Caco-2 (cell line): ENCODE measurements around the gene PLXNA4. TPM values are rescaled to one million over a fixed set of nuclear protein-coding genes. Genes with fewer than 3 reads are reported as not detected.

Experiments used
- BruUV-seq: library from RNA; stranded (reverse); fragments of 400-500 nt; replicated peaks from 2 replicates; lab custom pipeline; 2021; lab: Mats Ljungman, UMichigan
- CTCF ChIA-PET: fragments of 300-600 bp; sonication (Branson Sonifier 250); formaldehyde crosslinking; loops from one replicate; lab custom pipeline; 2022; ENCODE audit warnings: antibody characterized with exemption; lab: Charles Lee
- POLR2A ChIA-PET: fragments of 300-600 bp; sonication (Branson Sonifier 250); formaldehyde crosslinking; loops from one replicate; lab custom pipeline; 2022; ENCODE audit warnings: antibody characterized with exemption; lab: Charles Lee
- DNase-seq, 2 experiments: peaks; one replicate each; pipeline versions ENCODE4 v3.0.0 to v3.0.0-alpha.2; 2020 to 2022
- H3K27me3 ChIP-seq: replicated peaks from 2 replicates; pipeline ENCODE4 v1.6.0; 2011; ENCODE audit warnings: low read length; ENCODE audit not compliant: control insufficient read depth, insufficient read depth
- H3K36me3 ChIP-seq: 2 replicates; pipeline ENCODE4 v1.5.1; 2011; ENCODE audit warnings: low read length; ENCODE audit not compliant: control insufficient read depth, insufficient read depth
- H3K4me1 ChIP-seq: fragments of 250-450 bp; sonication (Bioruptor Pico); 2 replicates; pipeline ENCODE4 v1.5.1; 2020; ENCODE audit warnings: mild to moderate bottlenecking
- H3K4me3 ChIP-seq: 2 replicates; pipeline ENCODE4 v1.5.1; 2011; ENCODE audit warnings: low read depth, mild to moderate bottlenecking, control low read depth, low read length
- H3K9me3 ChIP-seq: fragments of 250-450 bp; sonication (Bioruptor Pico); 2 replicates; pipeline ENCODE4 v1.5.1; 2020; ENCODE audit warnings: mild to moderate bottlenecking, moderate library complexity
- H3K27ac Mint-ChIP-seq: one replicate; pipeline ENCODE4 v1.8.0; 2022; ENCODE audit warnings: mixed read lengths; ENCODE audit not compliant: unreplicated experiment
- H3K27me3 Mint-ChIP-seq: one replicate; pipeline ENCODE4 v1.8.0; 2022; ENCODE audit warnings: mixed read lengths; ENCODE audit not compliant: insufficient read depth, unreplicated experiment
- H3K36me3 Mint-ChIP-seq: one replicate; pipeline ENCODE4 v1.8.0; 2022; ENCODE audit warnings: mild to moderate bottlenecking, mixed read lengths; ENCODE audit not compliant: insufficient read depth, unreplicated experiment
- H3K4me1 Mint-ChIP-seq: one replicate; pipeline ENCODE4 v1.8.0; 2022; ENCODE audit warnings: low read depth, mixed read lengths; ENCODE audit not compliant: unreplicated experiment
- H3K4me3 Mint-ChIP-seq: one replicate; pipeline ENCODE4 v1.8.0; 2022; ENCODE audit warnings: mild to moderate bottlenecking, moderate library complexity, mixed read lengths; ENCODE audit not compliant: unreplicated experiment
- H3K9me3 Mint-ChIP-seq: one replicate; pipeline ENCODE4 v1.8.0; 2022; ENCODE audit warnings: mixed read lengths; ENCODE audit not compliant: unreplicated experiment
- CTCF ChIP-seq, 2 experiments: fragments of 200-600 bp in 1 of 2; IDR thresholded peaks; 1 replicate in 1 of 2; 2 replicates in 1 of 2; pipeline versions ENCODE4 v1.5.1 to v1.8.0; 2011 to 2022; ENCODE audit warnings: antibody characterized with exemption in 1 of 2, control low read depth in 1 of 2, inconsistent platforms in 1 of 2, low read depth in 1 of 2, low read length in 1 of 2, mild to moderate bottlenecking in 1 of 2, moderate library complexity in 1 of 2; ENCODE audit not compliant: insufficient read depth in 1 of 2, severe bottlenecking in 1 of 2, unreplicated experiment in 1 of 2
- intact Hi-C: fragments of 100-400 bp; cut with micrococcal nuclease; formaldehyde crosslinking; loops from one replicate; pipeline ENCODE4 v1.10.0; 2022; ENCODE audit not compliant: unreplicated experiment
- total RNA-seq: library from RNA; stranded (reverse); gene quantifications from 2 replicates; pipeline ENCODE4 v1.2.3, GENCODE V29; 2022

The PLXNA4 gene
- total RNA-seq, 1 experiment from 2014 or later, result 0.43 TPM

- peaks cover 9% of the 10 kb centered on the region for H3K27me3 Mint-ChIP-seq
- no peaks in the 10 kb centered on the region for H3K4me1 Mint-ChIP-seq
- Histone ChIP-seq H3K4me1 (no peaks in the 10 kb centered on the region), H3K4me3 (no peak overlapping the region), H3K36me3 (no peaks in the 10 kb centered on the region), H3K9me3 (peaks cover 13% of the 10 kb centered on the region), H3K27me3 (no peaks in the 10 kb centered on the region)
- ChIA-PET POLR2A (no interaction called here), CTCF (no interaction called here)
- no peak for DNase-seq
- no peak for TF ChIP-seq CTCF (IDR thresholded peaks at IDR 0.05; ENCODE audit: insufficient read depth in 1 of 2, low read depth in 1 of 2, low read length in 1 of 2, severe bottlenecking in 1 of 2, unreplicated experiment in 1 of 2)
- H3K4me3 Mint-ChIP-seq, result no peak overlapping the region
- H3K27ac Mint-ChIP-seq, result no peak overlapping the region
- no TSS peak for BruUV-seq
- no peaks in the 10 kb centered on the region for H3K36me3 Mint-ChIP-seq
- intact Hi-C loops, result no loop called here
- H3K9me3 Mint-ChIP-seq, result peaks cover 10% of the 10 kb centered on the region
These were observed 388.1 kb downstream of the PLXNA4 start for GRCh38 chr7:132187869-132188789.

GRCh38 chr7:132187391-132187790, 388.9 kb downstream of the PLXNA4 start:
- H3K36me3 ChIP-seq, result no peaks in the 10 kb centered on the region
- no peaks in the 10 kb centered on the region for H3K4me1 ChIP-seq
- Mint-ChIP-seq H3K36me3 (no peaks in the 10 kb centered on the region), H3K4me3 (no peak overlapping the region), H3K27me3 (peaks cover 11% of the 10 kb centered on the region), H3K9me3 (peaks cover 10% of the 10 kb centered on the region), H3K4me1 (no peaks in the 10 kb centered on the region), H3K27ac (no peak overlapping the region)
- intact Hi-C loops, result no loop called here
- peaks cover 13% of the 10 kb centered on the region for H3K9me3 ChIP-seq
- H3K27me3 ChIP-seq, result no peaks in the 10 kb centered on the region
- no TSS peak for BruUV-seq
- H3K4me3 ChIP-seq, result no peak overlapping the region
- no peak for TF ChIP-seq CTCF (IDR thresholded peaks at IDR 0.05; ENCODE audit: insufficient read depth in 1 of 2, low read depth in 1 of 2, low read length in 1 of 2, severe bottlenecking in 1 of 2, unreplicated experiment in 1 of 2)
- ChIA-PET POLR2A (no interaction called here), CTCF (no interaction called here)
- no peak for DNase-seq

- Mint-ChIP-seq H3K4me3 (no peak overlapping the region), H3K36me3 (no peaks in the 10 kb centered on the region), H3K9me3 (peaks cover 10% of the 10 kb centered on the region), H3K4me1 (no peaks in the 10 kb centered on the region), H3K27ac (no peak overlapping the region), H3K27me3 (peaks cover 8% of the 10 kb centered on the region)
- Histone ChIP-seq H3K4me1 (no peaks in the 10 kb centered on the region), H3K4me3 (no peak overlapping the region), H3K36me3 (no peaks in the 10 kb centered on the region), H3K27me3 (no peaks in the 10 kb centered on the region), H3K9me3 (peaks cover 13% of the 10 kb centered on the region)
- POLR2A ChIA-PET, result no interaction called here
- BruUV-seq, result no TSS peak
- DNase-seq, result no peak
- intact Hi-C loops, result no loop called here
- TF ChIP-seq CTCF (IDR thresholded peaks at IDR 0.05; ENCODE audit: insufficient read depth in 1 of 2, low read depth in 1 of 2, low read length in 1 of 2, severe bottlenecking in 1 of 2, unreplicated experiment in 1 of 2), result no peak
- CTCF ChIA-PET, result no interaction called here
These were observed 391.1 kb downstream of the PLXNA4 start for GRCh38 chr7:132185150-132185549.
